HCT116 (cell line): ENCODE data around the gene IL5. TPM values are rescaled to one million over a fixed set of nuclear protein-coding genes. Genes with fewer than 3 reads are reported as not detected.

Experiments
- ATAC-seq: fragments of 200-7000 bp; cut with Tn5 transposase; 2 replicates; pipeline ENCODE4 v1.9.1; 2020; ENCODE audit warnings: mild to moderate bottlenecking, moderate library complexity
- BruUV-seq: library from RNA; stranded (reverse); fragments of 400-500 nt; replicated peaks from 2 replicates; lab custom pipeline; 2021; lab: Mats Ljungman, UMichigan
- CTCF ChIA-PET: fragments of 300-600 bp; sonication (Branson Sonifier 250); formaldehyde crosslinking; loops from one replicate; lab custom pipeline; 2021; ENCODE audit warnings: antibody characterized with exemption; lab: Charles Lee
- POLR2A ChIA-PET: fragments of 300-600, 350-600 bp; sonication (Branson Sonifier 250); formaldehyde crosslinking; loops from one replicate; lab custom pipeline; 2021; ENCODE audit warnings: antibody characterized with exemption; lab: Charles Lee
- RAD21 ChIA-PET, 2 experiments: fragments of 300-600 bp; sonication (Branson Sonifier 250); formaldehyde crosslinking; loops; one replicate each; lab custom pipeline; 2023; ENCODE audit warnings: low total read pairs in 2 of 2; ENCODE audit not compliant: uncharacterized antibody in 2 of 2, unreplicated experiment in 2 of 2, low non-redundant PET in 1 of 2; lab: Charles Lee
- DNase-seq: peaks from one replicate; pipeline ENCODE4 v3.0.0-alpha.2; 2010; ENCODE audit warnings: low read depth, low spot score
- H2AFZ ChIP-seq: fragments of 200-600 bp; shearing (Covaris generic), sonication (generic); 2 replicates; pipeline ENCODE4 v1.6.1; 2017; ENCODE audit warnings: low read depth, mixed run types, mixed read lengths, antibody characterized with exemption, low read length; ENCODE audit not compliant: poor library complexity, severe bottlenecking
- H3K27ac ChIP-seq: 2 replicates; pipeline ENCODE4 v1.5.1; 2012; ENCODE audit warnings: low read depth, low read length
- H3K27me3 ChIP-seq: fragments of 200-600 bp; sonication (generic); 2 replicates; pipeline ENCODE4 v1.6.1; 2016; ENCODE audit warnings: mixed run types, low read length, mixed read lengths; ENCODE audit not compliant: insufficient read depth
- H3K36me3 ChIP-seq, 2 experiments: fragments of 200-500 bp in 1 of 2; fragments of 200-600 bp in 1 of 2; sonication (Bioruptor generic) in 1 of 2; sonication (generic) in 1 of 2; 2 replicates each; pipeline versions ENCODE4 v1.5.1 to v1.6.1; 2014 to 2016; ENCODE audit warnings: low read length in 2 of 2, inconsistent platforms in 1 of 2, mixed read lengths in 1 of 2, mixed run types in 1 of 2; ENCODE audit not compliant: insufficient read depth in 2 of 2, control insufficient read depth in 1 of 2
- H3K4me1 ChIP-seq, 2 experiments: fragments of 200-600 bp in 1 of 2; sonication (generic) in 1 of 2; 2 replicates each; pipeline versions ENCODE4 v1.5.1 to v1.6.1; 2012 to 2017; ENCODE audit warnings: low read length in 2 of 2, inconsistent platforms in 1 of 2, mild to moderate bottlenecking in 1 of 2, mixed read lengths in 1 of 2, mixed run types in 1 of 2, moderate library complexity in 1 of 2; ENCODE audit not compliant: insufficient read depth in 2 of 2, control insufficient read depth in 1 of 2
- H3K4me2 ChIP-seq: fragments of 200-600 bp; sonication (generic); 2 replicates; pipeline ENCODE4 v1.6.1; 2017; ENCODE audit warnings: mixed run types, low read length, mixed read lengths
- H3K4me3 ChIP-seq, 2 experiments: fragments of 200-600 bp in 1 of 2; sonication (generic) in 1 of 2; replicated peaks in 1 of 2; 2 replicates each; pipeline ENCODE4 v1.5.1; 2011 to 2016; ENCODE audit warnings: low read length in 2 of 2, control low read depth in 1 of 2, low read depth in 1 of 2, mild to moderate bottlenecking in 1 of 2, mixed read lengths in 1 of 2, mixed run types in 1 of 2
- H3K79me2 ChIP-seq: fragments of 200-600 bp; sonication (generic); 2 replicates; pipeline ENCODE4 v1.6.1; 2017; ENCODE audit warnings: mild to moderate bottlenecking, mixed run types, low read length, moderate library complexity, mixed read lengths; ENCODE audit not compliant: insufficient read depth
- H3K9ac ChIP-seq: fragments of 200-600 bp; sonication (generic); 2 replicates; pipeline ENCODE4 v1.6.1; 2016; ENCODE audit warnings: low read length, mixed read lengths
- H3K9me2 ChIP-seq: fragments of 200-600 bp; sonication (generic), shearing (Covaris generic); 2 replicates; pipeline ENCODE4 v1.6.1; 2017; ENCODE audit warnings: mixed run types, mild to moderate bottlenecking, moderate library complexity; ENCODE audit not compliant: insufficient read depth
- H3K9me3 ChIP-seq, 2 experiments: fragments of 200-500 bp in 1 of 2; fragments of 200-600 bp in 1 of 2; sonication (Bioruptor generic) in 1 of 2; sonication (generic) in 1 of 2; 2 replicates each; pipeline ENCODE4 v1.6.1; 2014 to 2017; ENCODE audit warnings: low read length in 2 of 2, mixed read lengths in 2 of 2, inconsistent platforms in 1 of 2, low read depth in 1 of 2, mild to moderate bottlenecking in 1 of 2, mixed run types in 1 of 2, moderate library complexity in 1 of 2; ENCODE audit not compliant: control insufficient read depth in 1 of 2, insufficient read depth in 1 of 2
- H4K20me1 ChIP-seq: fragments of 200-600 bp; sonication (generic), shearing (Covaris generic); 2 replicates; pipeline ENCODE4 v1.6.1; 2017; ENCODE audit warnings: mixed run types, mild to moderate bottlenecking, moderate library complexity; ENCODE audit not compliant: insufficient read depth
- ATF3 ChIP-seq: IDR thresholded peaks from 2 replicates; pipeline ENCODE4 v1.6.1; 2012
- CTCF ChIP-seq, 3 experiments: fragments of 200-600 bp in 1 of 3; sonication (generic) in 1 of 3; IDR thresholded peaks in 2 of 3; conservative IDR thresholded peaks in 1 of 3; 2 replicates each; pipeline ENCODE4 v1.5.1; 2012 to 2017; ENCODE audit warnings: low read depth in 2 of 3, low read length in 2 of 3, antibody characterized with exemption in 1 of 3, borderline replicate concordance in 1 of 3, control low read depth in 1 of 3, mild to moderate bottlenecking in 1 of 3, mixed read lengths in 1 of 3, mixed run types in 1 of 3, moderate library complexity in 1 of 3; ENCODE audit not compliant: insufficient read depth in 1 of 3
- EZH2phosphoT487 ChIP-seq: fragments of 200-600 bp; IDR thresholded peaks from 2 replicates; pipeline ENCODE4 v1.6.1; 2018; ENCODE audit warnings: antibody characterized with exemption, borderline replicate concordance
- POLR2A ChIP-seq: IDR thresholded peaks from 2 replicates; pipeline ENCODE4 v1.7.0; 2011; ENCODE audit warnings: borderline replicate concordance; ENCODE audit not compliant: insufficient read depth, insufficient read length; ENCODE audit errors: extremely low read depth
- REST ChIP-seq: IDR thresholded peaks from 2 replicates; pipeline ENCODE4 v1.6.1; 2012; ENCODE audit warnings: low read depth
- SIN3A ChIP-seq: IDR thresholded peaks from 2 replicates; pipeline ENCODE4 v1.6.1; 2012; ENCODE audit warnings: low read depth
- SP1 ChIP-seq: IDR thresholded peaks from 2 replicates; pipeline ENCODE4 v1.6.1; 2012; ENCODE audit warnings: low read depth
- SRF ChIP-seq: IDR thresholded peaks from 2 replicates; pipeline ENCODE4 v1.6.1; 2012; ENCODE audit warnings: low read depth
- TCF7L2 ChIP-seq: IDR thresholded peaks from 2 replicates; pipeline ENCODE4 v1.7.0; 2011; ENCODE audit warnings: borderline replicate concordance, inconsistent platforms; ENCODE audit not compliant: insufficient read depth, insufficient read length; ENCODE audit errors: extremely low read depth
- YY1 ChIP-seq: IDR thresholded peaks from 2 replicates; pipeline ENCODE4 v1.6.1; 2011; ENCODE audit warnings: low read length, low read depth, moderate library complexity, mild to moderate bottlenecking; ENCODE audit not compliant: insufficient replicate concordance; ENCODE audit errors: extremely low read depth
- ZBTB33 ChIP-seq: IDR thresholded peaks from 2 replicates; pipeline ENCODE4 v1.6.1; 2011; ENCODE audit warnings: mild to moderate bottlenecking, low read length, moderate library complexity; ENCODE audit not compliant: insufficient replicate concordance; ENCODE audit errors: extremely low read depth
- ZFX ChIP-seq: fragments of 450-650 bp; IDR thresholded peaks from 2 replicates; pipeline ENCODE4 v1.6.1; 2017
- intact Hi-C: fragments of 100-400 bp; cut with micrococcal nuclease; formaldehyde crosslinking; loops from 2 replicates; pipeline ENCODE4 v1.10.0; 2022
- total RNA-seq: library from RNA; stranded (reverse); gene quantifications from one replicate; pipeline ENCODE4 v1.2.1, GENCODE V29; 2021; ENCODE audit not compliant: unreplicated experiment

Gene IL5
- total RNA-seq, 1 experiment from 2014 or later = not detected

GRCh38 chr5:132505641-132506040, 37.7 kb downstream of the IL5 start:
- H3K4me3 ChIP-seq = no peak overlapping the region
- H3K36me3 ChIP-seq = no peaks in the 10 kb centered on the region
- TF ChIP-seq SIN3A (no peak), ZFX (no peak), EZH2phosphoT487 (no peak), SRF (no peak), POLR2A (no peak), CTCF (IDR thresholded peaks at IDR 0.05 in 2 of 3, conservative IDR thresholded peaks at IDR 0.05 in 1 of 3; ENCODE audit: borderline replicate concordance in 1 of 3, insufficient read depth in 1 of 3, low read depth in 2 of 3, low read length in 2 of 3) (no peak), ZBTB33 (no peak), SP1 (no peak), TCF7L2 (no peak), REST (no peak), YY1 (no peak), ATF3 (no peak)
- H4K20me1 ChIP-seq = no peaks in the 10 kb centered on the region
- H2AFZ ChIP-seq = no peak overlapping the region
- H3K9me2 ChIP-seq = no peaks in the 10 kb centered on the region
- ChIA-PET CTCF (interaction anchor here (0.5 to 2.7 kb wide), 14 partner anchors 9 to 1071 kb away, joined by 3 to 18 read pairs (median 4); partner anchors contain the start of genes SLC22A4 and SLC22A5), POLR2A (interaction anchor here (0.6 to 2.0 kb wide), 4 partner anchors 15 to 357 kb away, joined by 3 to 7 read pairs (median 4); partner anchors contain the start of gene IRF1), RAD21 (interaction anchor here in 1 of 2 experiments (1.0 kb wide), 1 partner anchor 315 kb away, joined by 6 read pairs; no protein-coding TSS in a partner anchor)
- no peak; the same call in 1 of the 2 replicates for ATAC-seq
- H3K9ac ChIP-seq = no peak overlapping the region
- H3K4me2 ChIP-seq = peak overlapping the region; percentile 6; the same call in 1 of the 2 replicates
- H3K27me3 ChIP-seq = no peaks in the 10 kb centered on the region
- no peak overlapping the region for H3K27ac ChIP-seq
- DNase-seq = no peak
- no peaks in the 10 kb centered on the region for H3K9me3 ChIP-seq
- BruUV-seq = no TSS peak
- H3K79me2 ChIP-seq = no peaks in the 10 kb centered on the region
- intact Hi-C loops = no loop called here
- H3K4me1 ChIP-seq = peaks cover 8 to 37% of the 10 kb centered on the region in 2 experiments
